ENCODE data around the gene TACC2.

TACC2 gene

GRCh38 chr10:122127943-122128342 lies 139.0 kb downstream of the TACC2 start:
- Histone ChIP-seq H3K4me2 (ENCODE audit: low read depth, low read length, poor library complexity, severe bottlenecking) (no peak overlapping the region), H3K27ac (ENCODE audit: low read depth, low read length) (no peak overlapping the region)

GRCh38 chr10:122128357-122128756 lies 139.4 kb downstream of the TACC2 start:
- H3K4me2 ChIP-seq (ENCODE audit: low read depth, low read length, poor library complexity, severe bottlenecking): no peak overlapping the region
- no peaks in the 10 kb centered on the region for H3K9me2 ChIP-seq (replicated peaks; ENCODE audit: insufficient read depth, low read length)
- no peaks in the 10 kb centered on the region for H3K36me3 ChIP-seq (ENCODE audit: low read length)
- H3K9ac ChIP-seq (ENCODE audit: low read length): no peak overlapping the region
- no peaks in the 10 kb centered on the region for H3K27me3 ChIP-seq (ENCODE audit: low read length)
- H3K4me3 ChIP-seq (ENCODE audit: insufficient read depth, low read length, poor library complexity, severe bottlenecking): no peak overlapping the region
- H3F3A ChIP-seq (ENCODE audit: insufficient read depth): no peaks in the 10 kb centered on the region
- H4K20me1 ChIP-seq (ENCODE audit: low read depth, low read length): no peaks in the 10 kb centered on the region
- TF ChIP-seq EZH2phosphoT487 (conservative IDR thresholded peaks at IDR 0.05; ENCODE audit: low read length) (no peak), CTCF (IDR thresholded peaks at IDR 0.05; ENCODE audit: insufficient read depth, low read length, poor library complexity, severe bottlenecking) (no peak)
- no peak overlapping the region for H2AFZ ChIP-seq (ENCODE audit: low read depth, low read length, severe bottlenecking)
- no peak overlapping the region for H3K27ac ChIP-seq (ENCODE audit: low read depth, low read length)
- no peaks in the 10 kb centered on the region for H3K79me2 ChIP-seq (ENCODE audit: insufficient read depth, low read length)
- H3K9me3 ChIP-seq (ENCODE audit: insufficient read depth, low read length): no peaks in the 10 kb centered on the region

More at GRCh38 chr10:122127943-122128342, 139.0 kb downstream of the TACC2 start:
- no peak overlapping the region for H3K9ac ChIP-seq (ENCODE audit: low read length)
- no peaks in the 10 kb centered on the region for H3F3A ChIP-seq (ENCODE audit: insufficient read depth)
- H2AFZ ChIP-seq (ENCODE audit: low read depth, low read length, severe bottlenecking): no peak overlapping the region
- H3K9me2 ChIP-seq (replicated peaks; ENCODE audit: insufficient read depth, low read length): no peaks in the 10 kb centered on the region
- H3K9me3 ChIP-seq (ENCODE audit: insufficient read depth, low read length): no peaks in the 10 kb centered on the region
- no peak for TF ChIP-seq CTCF (IDR thresholded peaks at IDR 0.05; ENCODE audit: insufficient read depth, low read length, poor library complexity, severe bottlenecking)
- no peaks in the 10 kb centered on the region for H3K36me3 ChIP-seq (ENCODE audit: low read length)
- no peak overlapping the region for H3K4me3 ChIP-seq (ENCODE audit: insufficient read depth, low read length, poor library complexity, severe bottlenecking)
- H3K79me2 ChIP-seq (ENCODE audit: insufficient read depth, low read length): no peaks in the 10 kb centered on the region
- H4K20me1 ChIP-seq (ENCODE audit: low read depth, low read length): no peaks in the 10 kb centered on the region
- H3K27me3 ChIP-seq (ENCODE audit: low read length): no peaks in the 10 kb centered on the region

GRCh38 chr10:122130474-122131110 lies 141.6 kb downstream of the TACC2 start:
- Histone ChIP-seq H4K20me1 (ENCODE audit: low read depth, low read length) (no peaks in the 10 kb centered on the region), H3K27me3 (ENCODE audit: low read length) (no peaks in the 10 kb centered on the region), H3F3A (ENCODE audit: insufficient read depth) (no peaks in the 10 kb centered on the region), H3K9me3 (ENCODE audit: insufficient read depth, low read length) (no peaks in the 10 kb centered on the region), H3K36me3 (ENCODE audit: low read length) (no peaks in the 10 kb centered on the region), H3K9me2 (replicated peaks; ENCODE audit: insufficient read depth, low read length) (no peaks in the 10 kb centered on the region), H3K9ac (ENCODE audit: low read length) (no peak overlapping the region), H3K4me3 (ENCODE audit: insufficient read depth, low read length, poor library complexity, severe bottlenecking) (no peak overlapping the region), H3K79me2 (ENCODE audit: insufficient read depth, low read length) (no peaks in the 10 kb centered on the region), H2AFZ (ENCODE audit: low read depth, low read length, severe bottlenecking) (no peak overlapping the region), H3K27ac (ENCODE audit: low read depth, low read length) (no peak overlapping the region), H3K4me2 (ENCODE audit: low read depth, low read length, poor library complexity, severe bottlenecking) (no peak overlapping the region)
- no peak for TF ChIP-seq EZH2phosphoT487 (conservative IDR thresholded peaks at IDR 0.05; ENCODE audit: low read length)
- TF ChIP-seq CTCF (IDR thresholded peaks at IDR 0.05; ENCODE audit: insufficient read depth, low read length, poor library complexity, severe bottlenecking): no peak
